ENCODE results near the gene SH2D3C. TPM values are rescaled to one million over a fixed set of nuclear protein-coding genes. Genes with fewer than 3 reads are reported as not detected.

Gene SH2D3C
- total and polyA plus RNA-seq, 2 of the 8 experiments (the other 6 are each of a cell fraction or from before 2014, with no cell fraction given), result 6.4 to 8.1 TPM

DNA sequence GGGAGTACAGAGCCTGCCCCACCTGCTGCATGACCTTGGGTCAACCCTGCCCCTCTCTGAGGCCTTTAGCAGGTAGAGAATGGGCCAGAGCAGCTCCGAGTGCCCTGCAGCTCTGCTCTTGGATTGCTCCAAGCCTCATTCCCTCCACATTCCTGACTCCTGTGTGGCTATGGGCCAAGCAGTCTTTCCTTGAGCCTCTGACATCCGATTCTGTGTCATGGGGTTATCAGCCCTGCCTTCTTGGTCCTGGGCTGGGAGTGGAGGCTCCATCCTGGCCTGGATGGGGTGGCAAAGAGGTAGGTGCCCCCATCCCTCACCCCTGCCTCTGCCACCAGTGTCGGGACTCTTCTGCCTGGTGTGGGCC lies 37.9 kb upstream of the SH2D3C start:
- no peak for DNase-seq (ENCODE audit: low read depth in 1 of 2, low spot score in 2 of 2)
- TF ChIP-seq JUN (IDR thresholded peaks at IDR 0.05; ENCODE audit: low read depth, low read length) (no peak), ASH2L (IDR thresholded peaks at IDR 0.05; ENCODE audit: low read length) (no peak), HDAC2 (IDR thresholded peaks at IDR 0.05; ENCODE audit: borderline replicate concordance in 1 of 2, low read depth in 2 of 2, low read length in 2 of 2) (no peak), BRCA1 (IDR thresholded peaks at IDR 0.05; ENCODE audit: low read depth, low read length) (no peak), RNF2 (IDR thresholded peaks at IDR 0.05; ENCODE audit: borderline replicate concordance, low read depth, low read length, missing control alignments, poor library complexity, severe bottlenecking) (no peak), TAF1 (IDR thresholded peaks at IDR 0.05; ENCODE audit: low read depth, low read length) (no peak), ATF2 (IDR thresholded peaks at IDR 0.05; ENCODE audit: low read length) (no peak), EP300 (IDR thresholded peaks at IDR 0.05; ENCODE audit: borderline replicate concordance in 1 of 2, low read depth in 2 of 2, low read length in 2 of 2) (no peak), ZNF274 (IDR thresholded peaks at IDR 0.05; ENCODE audit: borderline replicate concordance, extremely low read depth, low read length) (no peak), TCF12 (IDR thresholded peaks at IDR 0.05; ENCODE audit: low read depth, low read length) (no peak), CHD2 (IDR thresholded peaks at IDR 0.05; ENCODE audit: low read length) (no peak), MAFK (IDR thresholded peaks at IDR 0.05; ENCODE audit: low read depth, low read length) (no peak)

More for the DNA sequence above, 37.9 kb upstream of the SH2D3C start:
- H2AK5ac ChIP-seq (ENCODE audit: low read depth, low read length), result no peak overlapping the region
- H2BK120ac ChIP-seq (replicated peaks; ENCODE audit: low read depth, low read length), result no peak overlapping the region
- no peaks in the 10 kb centered on the region for H3K4me1 ChIP-seq (replicated peaks in 1 of 4; ENCODE audit: control insufficient read depth in 3 of 4, insufficient read depth in 4 of 4, low read length in 3 of 4)
- H2BK12ac ChIP-seq (ENCODE audit: low read depth, low read length), result no peak overlapping the region
- no peak overlapping the region for H3K14ac ChIP-seq (ENCODE audit: insufficient read length)
- no peaks in the 10 kb centered on the region for H3K27me3 ChIP-seq (replicated peaks in 1 of 4; ENCODE audit: control insufficient read depth in 3 of 4, extremely low read depth in 1 of 4, insufficient read depth in 3 of 4, low read length in 3 of 4)
- H2AFZ ChIP-seq (ENCODE audit: low read length), result no peak overlapping the region
- no peak for FAIRE-seq
- no peak overlapping the region for H2BK20ac ChIP-seq (ENCODE audit: low read length)
- no peak overlapping the region for H3K27ac ChIP-seq (ENCODE audit: low read depth, low read length)
- H3K23ac ChIP-seq (ENCODE audit: insufficient read length), result no peak overlapping the region
- WGBS, 2 experiments (ENCODE audit: extremely low coverage in 1 of 2, insufficient coverage in 1 of 2, insufficient read length in 1 of 2, insufficient replicate concordance in 2 of 2, low coverage in 1 of 2, low lambda C conversion rate in 2 of 2, missing lambda C conversion rate in 1 of 2), result 84% methylated on average over 3 of the region's 3 CpGs; no CpG with 5 or more reads in 1 of the 2 experiments
- H4K8ac ChIP-seq (ENCODE audit: extremely low read depth, insufficient read depth, low read length), result peak overlapping the region; percentile 51; the same call in 1 of the 2 replicates
- H3K79me2 ChIP-seq (ENCODE audit: control insufficient read depth in 1 of 2, insufficient read depth in 2 of 2, low read length in 2 of 2), result no peaks in the 10 kb centered on the region
- H3K79me1 ChIP-seq (ENCODE audit: low read depth, low read length), result 0 out of 2 replicates have a peak, but pooled peaks cover 2% of the 10 kb centered on the region
- H3K9me3 ChIP-seq (ENCODE audit: insufficient read depth in 2 of 2, low read depth in 1 of 2, low read length in 1 of 2), result no peaks in the 10 kb centered on the region
- peaks cover 2 to 11% of the 10 kb centered on the region in 2 experiments for H4K20me1 ChIP-seq (replicated peaks in 1 of 2; ENCODE audit: control insufficient read depth in 1 of 2, insufficient read depth in 2 of 2, low read length in 2 of 2)
- H3K4me2 ChIP-seq (ENCODE audit: insufficient read depth in 1 of 2, low read depth in 2 of 2, low read length in 2 of 2), result no peak overlapping the region
- H3K23me2 ChIP-seq (ENCODE audit: low read depth, low read length), result no peaks in the 10 kb centered on the region
- POLR2A ChIA-PET (ENCODE audit: partially characterized antibody), result interaction anchor here (0.8 to 6.7 kb wide), 4 partner anchors 8 to 54 kb away, joined by 3 to 34 read pairs (median 5); no protein-coding TSS in a partner anchor
- H3K4ac ChIP-seq (replicated peaks; ENCODE audit: insufficient read length, low read depth, low read length), result no peak overlapping the region
- H3K4me3 ChIP-seq (ENCODE audit: extremely low read depth in 1 of 4, insufficient read depth in 2 of 4, low read depth in 3 of 4, low read length in 4 of 4), result no peak overlapping the region
- H4K91ac ChIP-seq (replicated peaks; ENCODE audit: insufficient read length, low read length), result no peak overlapping the region
- peaks cover 10 to 23% (median 17%) of the 10 kb centered on the region in 4 experiments; a peak in 7 of 8 replicates for H3K36me3 ChIP-seq (ENCODE audit: control insufficient read depth in 2 of 4, insufficient read depth in 4 of 4, low read length in 3 of 4)
- H2BK5ac ChIP-seq (ENCODE audit: low read depth, low read length), result no peak overlapping the region
- no peak overlapping the region for H4K5ac ChIP-seq (ENCODE audit: insufficient read length, low read depth, low read length)
- no peak overlapping the region for H3K9ac ChIP-seq (replicated peaks in 1 of 4; ENCODE audit: extremely low read depth in 1 of 4, low read depth in 3 of 4, low read length in 3 of 4)
- no peak overlapping the region for H2BK15ac ChIP-seq (ENCODE audit: low read length)
- no peak overlapping the region for H3K56ac ChIP-seq (replicated peaks; ENCODE audit: insufficient read length, low read depth, low read length)
- H3K18ac ChIP-seq (ENCODE audit: extremely low read depth, low read length), result no peak overlapping the region
- CTCF ChIA-PET (ENCODE audit: partially characterized antibody), result interaction anchor here (0.6 to 3.5 kb wide), 7 partner anchors 10 to 105 kb away, joined by 3 to 26 read pairs (median 4); partner anchors contain the start of gene TOR2A
